GM19463 (cell line): Measurements from ENCODE around the gene EIF4G3.
"Not testable (repeated sequence)": the region's sequence is repeated elsewhere in the genome, so short reads cannot be mapped to it uniquely, and the experiment has no call there.

Experiments used
- ATAC-seq: cut with Tn5 transposase; IDR thresholded peaks from one replicate; pipeline ENCODE4 v1.9.1; 2021; ENCODE audit warnings: mild to moderate bottlenecking, moderate library complexity; ENCODE audit not compliant: unreplicated experiment

Gene EIF4G3

DNA sequence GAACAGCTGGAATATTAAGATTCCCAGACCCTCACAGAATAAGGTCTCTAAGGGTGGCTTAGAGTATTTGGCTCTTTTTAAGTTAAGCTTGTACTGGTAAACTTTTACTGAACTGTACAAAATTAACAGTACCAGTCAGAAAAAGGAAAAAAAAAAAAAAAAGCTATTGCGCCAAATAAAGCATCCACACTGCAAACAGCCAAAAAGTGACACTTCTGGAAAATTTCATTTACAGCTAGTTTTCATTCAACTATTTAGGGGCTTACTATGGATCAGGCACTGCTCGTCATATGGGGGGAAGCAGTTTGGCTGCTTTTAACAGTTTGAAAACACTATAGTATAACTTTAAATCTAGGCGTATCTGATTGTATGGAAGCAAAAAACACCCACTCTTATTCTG lies 139.6 kb downstream of the EIF4G3 start:
- no peak for ATAC-seq

GRCh38 chr1:21035794-21036193 lies 140.9 kb downstream of the EIF4G3 start:
- ATAC-seq, result no peak

- no peak for ATAC-seq
These were observed 141.7 kb downstream of the EIF4G3 start for GRCh38 chr1:21034725-21035628.

- no peak for ATAC-seq
These were observed 144.0 kb downstream of the EIF4G3 start for GRCh38 chr1:21032741-21033140.

DNA sequence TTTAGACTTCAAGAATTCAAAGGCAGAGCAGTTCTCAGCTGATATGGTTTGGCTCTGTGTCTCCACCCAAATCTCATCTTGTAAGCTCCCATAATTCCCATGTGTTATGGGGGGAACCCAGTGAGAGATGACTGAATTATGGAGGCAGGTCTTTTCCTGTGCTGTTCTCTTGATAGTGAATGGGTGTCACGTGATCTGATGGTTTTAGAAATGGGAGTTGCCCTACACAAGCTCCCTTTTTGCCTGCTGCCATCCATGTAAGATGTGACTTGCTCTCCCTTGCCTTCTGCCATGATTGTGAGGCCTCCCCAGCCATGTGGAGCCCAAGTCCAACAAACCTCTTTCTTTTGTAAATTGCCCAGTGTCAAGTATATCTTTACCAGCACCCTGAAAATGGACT lies 146.5 kb downstream of the EIF4G3 start:
- no peak for ATAC-seq

GRCh38 chr1:21028520-21029145 lies 148.1 kb downstream of the EIF4G3 start:
- ATAC-seq, result no peak

DNA sequence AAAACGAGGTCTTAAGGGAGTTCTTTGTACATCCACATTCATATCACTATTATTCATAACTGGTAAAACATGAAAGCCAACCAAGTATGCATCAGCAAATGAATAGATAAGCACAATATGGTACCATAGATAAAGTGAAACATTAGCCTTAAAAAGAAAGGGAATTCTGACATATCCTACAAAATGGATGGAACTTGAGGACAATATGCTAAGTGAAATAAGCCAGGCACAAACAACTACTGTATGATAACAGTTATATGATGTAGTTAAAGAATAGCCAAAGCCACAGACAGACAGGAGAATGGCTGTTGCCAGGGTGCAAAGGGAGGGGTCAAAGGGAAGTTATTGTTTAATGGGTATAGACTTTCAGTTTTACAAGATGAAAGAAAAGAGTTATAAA lies 148.9 kb downstream of the EIF4G3 start:
- ATAC-seq, result no peak

DNA sequence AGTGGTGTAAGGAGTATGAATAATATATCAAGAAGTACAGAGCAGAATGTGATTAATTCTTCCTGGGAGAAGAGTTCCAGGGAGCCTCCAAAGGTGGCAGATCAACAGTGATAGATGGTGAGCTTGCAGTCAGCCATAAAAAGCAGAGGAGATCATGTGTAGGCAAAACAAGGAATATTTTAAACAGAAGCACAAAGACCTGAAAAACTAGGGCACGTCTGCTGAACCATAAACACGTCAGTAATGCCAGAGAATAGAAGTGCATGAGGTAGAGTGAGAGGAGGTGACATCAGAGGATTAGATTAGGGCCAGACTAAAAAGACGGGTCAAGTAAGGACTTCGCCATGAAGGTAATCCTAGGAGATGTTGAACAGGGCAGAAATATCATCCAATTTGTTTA lies 151.8 kb downstream of the EIF4G3 start:
- ATAC-seq, result no peak

DNA sequence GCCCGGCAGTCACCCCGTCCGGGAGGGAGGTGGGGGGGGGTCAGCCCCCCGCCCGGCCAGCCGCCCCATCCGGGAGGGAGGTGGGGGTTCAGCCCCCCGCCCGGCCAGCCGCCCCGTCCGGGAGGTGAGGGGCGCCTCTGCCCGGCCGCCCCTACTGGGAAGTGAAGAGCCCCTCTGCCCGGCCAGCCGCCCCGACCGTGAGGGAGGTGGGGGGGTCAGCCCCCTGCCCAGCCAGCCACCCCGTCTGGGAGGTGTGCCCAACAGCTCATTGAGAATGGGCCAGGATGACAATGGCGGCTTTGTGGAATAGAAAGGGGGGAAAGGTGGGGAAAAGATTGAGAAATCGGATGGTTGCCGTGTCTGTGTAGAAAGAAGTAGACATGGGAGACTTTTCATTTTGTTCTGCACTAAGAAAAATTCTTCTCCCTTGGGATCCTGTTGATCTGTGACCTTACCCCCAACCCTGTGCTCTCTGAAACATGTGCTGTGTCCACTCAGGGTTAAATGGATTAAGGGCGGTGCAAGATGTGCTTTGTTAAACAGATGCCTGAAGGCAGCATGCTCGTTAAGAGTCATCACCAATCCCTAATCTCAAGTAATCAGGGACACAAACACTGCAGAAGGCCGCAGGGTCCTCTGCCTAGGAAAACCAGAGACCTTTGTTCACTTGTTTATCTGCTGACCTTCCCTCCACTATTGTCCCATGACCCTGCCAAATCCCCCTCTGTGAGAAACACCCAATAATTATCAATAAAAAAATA lies 152.4 kb downstream of the EIF4G3 start:
- ATAC-seq, result not testable (repeated sequence)

DNA sequence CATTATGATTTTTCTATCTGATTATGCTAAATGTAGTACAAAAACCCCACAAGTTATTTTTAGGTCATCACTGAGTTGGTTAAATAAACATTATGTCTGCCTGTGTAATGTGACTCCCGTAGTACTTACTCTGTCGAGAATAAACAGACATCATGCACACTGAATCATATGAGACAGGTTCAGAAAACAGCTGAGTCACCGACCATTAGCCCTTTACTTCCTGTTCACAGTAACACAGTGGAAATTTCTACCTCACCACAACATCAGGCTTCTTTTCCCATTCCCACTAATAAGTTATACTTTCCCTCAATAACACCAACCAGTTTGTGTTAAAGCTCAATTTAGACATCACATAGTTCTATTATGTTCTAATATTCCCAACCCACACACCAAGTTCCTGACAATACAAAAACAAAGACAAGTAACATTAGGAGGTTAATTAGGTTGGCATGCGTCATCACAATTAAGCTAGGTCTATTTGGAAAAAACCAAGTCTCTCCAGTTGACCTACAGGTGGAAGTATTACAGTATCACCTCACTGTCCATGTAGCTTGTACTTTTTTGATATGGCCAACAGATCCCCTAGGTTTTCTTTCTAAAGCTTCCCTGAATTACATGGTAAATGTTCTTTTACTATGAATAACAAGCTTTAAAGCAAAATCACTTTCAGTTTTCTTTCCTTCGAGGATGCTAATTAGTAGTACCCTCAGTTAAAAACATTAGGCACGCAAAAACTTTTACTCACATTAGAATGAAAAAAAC lies 154.2 kb downstream of the EIF4G3 start:
- peak; percentile 74 for ATAC-seq

DNA sequence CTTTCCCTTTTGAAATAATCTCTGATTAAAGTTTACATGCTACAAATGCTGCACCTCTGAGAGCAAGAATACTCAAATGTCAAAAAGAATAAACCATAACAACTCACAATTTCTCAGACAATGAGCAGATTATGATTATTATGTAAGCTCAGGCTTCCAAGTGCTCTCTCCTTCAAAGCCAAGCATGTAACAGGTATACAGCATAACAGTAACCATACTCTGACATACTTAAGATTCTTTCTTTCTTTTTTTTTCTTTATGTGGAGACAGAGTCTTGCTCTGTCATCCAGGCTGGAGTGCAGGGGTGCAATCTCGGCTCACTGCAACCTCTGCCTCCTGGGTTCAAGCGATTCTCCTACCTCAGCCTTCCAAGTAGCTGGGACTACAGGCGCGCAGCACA lies 155.4 kb downstream of the EIF4G3 start:
- no peak for ATAC-seq

GRCh38 chr1:21020151-21020550 lies 156.5 kb downstream of the EIF4G3 start:
- ATAC-seq, result no peak

DNA sequence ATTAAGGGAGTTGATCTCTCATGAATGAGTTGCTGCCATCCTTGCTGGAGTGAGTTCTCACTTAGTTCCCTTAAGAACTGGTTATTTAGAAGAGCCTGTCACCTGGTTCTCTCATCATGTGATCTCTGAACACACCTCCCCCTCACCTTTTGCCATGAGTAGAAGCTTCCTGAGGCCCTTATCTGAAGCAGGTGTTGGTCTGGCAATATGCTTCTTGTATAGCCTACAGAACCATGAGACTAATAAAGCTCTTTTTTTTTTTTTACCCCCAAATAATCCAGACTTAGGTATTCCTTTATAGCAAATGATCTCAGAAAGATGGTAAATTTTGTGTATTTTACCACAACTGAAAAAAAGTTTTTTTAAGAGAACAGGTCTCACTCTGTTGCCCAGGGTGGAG lies 158.0 kb downstream of the EIF4G3 start:
- ATAC-seq, result no peak

GRCh38 chr1:21013510-21013909 lies 163.2 kb downstream of the EIF4G3 start:
- ATAC-seq, result no peak

DNA sequence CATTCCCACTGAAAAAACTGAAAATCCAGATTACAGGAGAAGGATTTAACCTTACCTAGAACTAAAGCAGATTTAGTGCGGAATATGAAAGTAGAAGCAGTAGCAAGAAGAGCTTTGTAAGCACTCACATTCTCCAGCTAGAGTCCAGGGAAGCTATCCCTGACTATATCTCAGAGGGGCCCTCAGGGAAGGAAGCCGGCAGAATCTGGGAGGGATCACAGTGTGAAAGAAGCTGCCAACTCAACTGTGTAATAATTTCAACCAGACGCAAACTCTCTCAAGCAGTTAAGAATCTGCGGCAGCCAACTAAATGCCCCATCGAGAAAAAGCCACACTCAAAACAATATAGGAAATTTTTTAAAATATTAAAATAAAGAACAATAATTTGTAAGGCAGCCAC lies 163.8 kb downstream of the EIF4G3 start:
- no peak for ATAC-seq

GRCh38 chr1:21007876-21008275 lies 168.8 kb downstream of the EIF4G3 start:
- no peak for ATAC-seq

- ATAC-seq, result no peak
These were observed 171.0 kb downstream of the EIF4G3 start for GRCh38 chr1:21005466-21006239.

DNA sequence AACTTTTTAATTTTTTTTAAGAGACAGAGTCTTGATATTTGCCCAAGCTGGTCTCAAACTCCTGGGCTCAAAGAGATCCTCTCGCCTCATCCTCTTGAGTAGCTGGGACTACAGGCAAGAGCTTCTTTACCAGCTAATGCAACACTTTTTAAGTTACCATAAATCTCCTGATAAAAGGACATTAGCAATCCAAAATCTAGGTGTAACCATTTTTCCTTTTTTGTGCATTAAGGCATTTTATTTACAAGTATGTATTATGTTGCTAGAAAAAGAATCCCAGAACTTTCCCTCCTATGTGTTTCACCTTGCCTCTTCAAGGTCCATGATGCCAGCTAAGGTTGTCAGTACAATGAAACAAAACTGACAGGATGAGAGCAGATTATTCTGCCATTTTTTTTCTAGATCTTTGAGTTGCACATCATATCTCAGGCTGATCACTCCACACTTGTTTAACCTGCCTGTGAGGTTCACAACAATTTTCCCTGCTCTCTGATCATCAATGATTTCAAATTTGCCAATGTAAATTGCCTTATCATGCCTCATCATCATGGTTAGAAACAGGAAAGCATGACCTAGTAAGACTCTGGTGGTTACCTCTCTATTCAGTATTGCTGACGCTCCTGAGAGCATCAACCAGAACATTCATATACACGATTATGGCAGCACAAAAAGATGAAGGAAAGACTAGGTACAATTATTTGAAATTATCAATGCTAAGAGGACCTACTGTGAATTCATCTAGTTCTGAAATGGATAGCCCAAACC lies 173.2 kb downstream of the EIF4G3 start:
- no peak for ATAC-seq

- no peak for ATAC-seq
These were observed 175.7 kb downstream of the EIF4G3 start for GRCh38 chr1:21001042-21001441.

GRCh38 chr1:21000245-21000594 lies 176.5 kb downstream of the EIF4G3 start:
- ATAC-seq, result no peak
